Neuronal stem cell (in vitro differentiated cells): ENCODE measurements around the gene CGB1.
A peak's percentile ranks its signal among the peaks of the same experiment; 100 is the strongest.

Experiments
- DNase-seq: peaks from one replicate; pipeline ENCODE4 v3.0.0-alpha.2; 2013; ENCODE audit warnings: low spot score
- H2AFZ ChIP-seq: one replicate; pipeline ENCODE4 v1.6.1; 2013; ENCODE audit warnings: mild to moderate bottlenecking, low read length, inconsistent platforms
- H2AK5ac ChIP-seq: 2 replicates; pipeline ENCODE4 v1.6.1; 2013; ENCODE audit warnings: low read depth, mild to moderate bottlenecking, inconsistent platforms, low read length, moderate library complexity, mixed read lengths
- H2BK120ac ChIP-seq: 2 replicates; pipeline ENCODE4 v1.6.1; 2013; ENCODE audit warnings: low read depth, mild to moderate bottlenecking, inconsistent platforms, low read length, moderate library complexity, mixed read lengths
- H2BK12ac ChIP-seq: one replicate; pipeline ENCODE4 v1.6.1; 2013; ENCODE audit warnings: low read length, inconsistent platforms
- H2BK15ac ChIP-seq: 2 replicates; pipeline ENCODE4 v1.6.1; 2013; ENCODE audit warnings: mild to moderate bottlenecking, low read length, inconsistent platforms, mixed read lengths
- H2BK5ac ChIP-seq: one replicate; pipeline ENCODE4 v1.6.1; 2013; ENCODE audit warnings: inconsistent platforms, mild to moderate bottlenecking, low read length, moderate library complexity
- H3K14ac ChIP-seq: one replicate; pipeline ENCODE4 v1.6.1; 2013; ENCODE audit warnings: low read length, inconsistent platforms
- H3K18ac ChIP-seq: 2 replicates; pipeline ENCODE4 v1.6.1; 2013; ENCODE audit warnings: low read length, inconsistent platforms
- H3K23ac ChIP-seq: 2 replicates; pipeline ENCODE4 v1.6.1; 2013; ENCODE audit warnings: low read depth, mild to moderate bottlenecking, mixed read lengths, low read length, inconsistent platforms; ENCODE audit not compliant: poor library complexity
- H3K27ac ChIP-seq: replicated peaks from 3 replicates; pipeline ENCODE4 v1.5.1; 2013; ENCODE audit warnings: low read length, inconsistent platforms
- H3K27me3 ChIP-seq, 3 experiments: 2 replicates each; pipeline ENCODE4 v1.6.1; 2013; ENCODE audit warnings: low read length in 3 of 3, mild to moderate bottlenecking in 2 of 3, inconsistent platforms in 1 of 3, low read depth in 1 of 3, mixed read lengths in 1 of 3, moderate library complexity in 1 of 3; ENCODE audit not compliant: control insufficient read depth in 3 of 3, insufficient read depth in 3 of 3
- H3K36me3 ChIP-seq, 2 donors: replicated peaks in 1 of 2; 2 replicates each; pipeline ENCODE4 v1.6.1; 2013; ENCODE audit warnings: low read length in 2 of 2; ENCODE audit not compliant: control insufficient read depth in 2 of 2, insufficient read depth in 2 of 2
- H3K4ac ChIP-seq: 2 replicates; pipeline ENCODE4 v1.6.1; 2013; ENCODE audit warnings: inconsistent platforms, mild to moderate bottlenecking, low read length, moderate library complexity
- H3K4me1 ChIP-seq, 2 donors: 1 replicate in 1 of 2; 2 replicates in 1 of 2; pipeline ENCODE4 v1.6.1; 2013; ENCODE audit warnings: low read length in 2 of 2, low read depth in 1 of 2; ENCODE audit not compliant: control insufficient read depth in 2 of 2, insufficient read depth in 1 of 2
- H3K4me2 ChIP-seq: one replicate; pipeline ENCODE4 v1.6.1; 2013; ENCODE audit warnings: mild to moderate bottlenecking, low read length, inconsistent platforms; ENCODE audit not compliant: insufficient read depth, poor library complexity, severe bottlenecking
- H3K4me3 ChIP-seq, 2 donors: 2 replicates each; pipeline ENCODE4 v1.5.1; 2013; ENCODE audit warnings: low read length in 2 of 2, mild to moderate bottlenecking in 2 of 2, inconsistent platforms in 1 of 2, moderate library complexity in 1 of 2
- H3K79me1 ChIP-seq: one replicate; pipeline ENCODE4 v1.6.1; 2013; ENCODE audit warnings: low read depth, mild to moderate bottlenecking, inconsistent platforms, low read length, moderate library complexity
- H3K9ac ChIP-seq: one replicate; pipeline ENCODE4 v1.6.1; 2013; ENCODE audit warnings: mild to moderate bottlenecking, low read depth, low read length, inconsistent platforms; ENCODE audit not compliant: poor library complexity
- H3K9me3 ChIP-seq, 2 donors: replicated peaks in 1 of 2; 2 replicates each; pipeline versions ENCODE3 to v1.6.1; 2013; ENCODE audit warnings: low read length in 2 of 2, mild to moderate bottlenecking in 2 of 2, inconsistent platforms in 1 of 2, low read depth in 1 of 2, mixed read lengths in 1 of 2, moderate library complexity in 1 of 2; ENCODE audit not compliant: control insufficient read depth in 2 of 2, insufficient read depth in 1 of 2
- H4K8ac ChIP-seq: one replicate; pipeline ENCODE4 v1.6.1; 2013; ENCODE audit warnings: low read depth, mild to moderate bottlenecking, inconsistent platforms, low read length, moderate library complexity
- H4K91ac ChIP-seq: one replicate; pipeline ENCODE4 v1.6.1; 2013; ENCODE audit warnings: low read length, low read depth, mild to moderate bottlenecking, inconsistent platforms; ENCODE audit not compliant: poor library complexity
- WGBS, 2 donors: extraction: QIAGEN DNeasy Blood & Tissue Kit; methylation state at CpG; one replicate each; pipeline ENCODE4 v1.1.7; 2013; ENCODE audit warnings: missing lambda C conversion rate in 2 of 2, mixed read lengths in 1 of 2; ENCODE audit not compliant: insufficient read length in 2 of 2, insufficient replicate concordance in 1 of 2; ENCODE audit errors: extremely low coverage in 2 of 2; 5-methylcytosine and 5-hydroxymethylcytosine counted together

Gene CGB1

GRCh38 chr19:49073514-49074378 lies 37.1 kb upstream of the CGB1 start:
- Histone ChIP-seq H3K4me3 (no peak overlapping the region), H3K4me2 (no peak overlapping the region), H3K79me1 (no peaks in the 10 kb centered on the region), H3K4me1 (no peaks in the 10 kb centered on the region), H3K27ac (no peak overlapping the region), H3K27me3 (peaks cover 17 to 52% (median 50%) of the 10 kb centered on the region in 3 experiments), H3K14ac (no peak overlapping the region), H4K91ac (no peak overlapping the region), H3K36me3 (no peaks in the 10 kb centered on the region), H2AFZ (no peak overlapping the region), H2BK15ac (no peak overlapping the region), H3K9ac (no peak overlapping the region), H3K4ac (no peak overlapping the region), H2BK5ac (no peak overlapping the region), H2BK12ac (no peak overlapping the region), H3K18ac (no peak overlapping the region), H3K23ac (no peak overlapping the region), H3K9me3 (peaks cover 12 to 17% of the 10 kb centered on the region in 2 donors), H2BK120ac (no peak overlapping the region), H2AK5ac (no peak overlapping the region), H4K8ac (no peak overlapping the region)
- DNase-seq: no peak
- WGBS, 2 donors: no CpG with 5 or more reads among the region's 23 CpGs

- no CpG with 5 or more reads among the region's 93 CpGs for WGBS, 2 donors
- no peak overlapping the region for H2BK5ac ChIP-seq
- peak overlapping the region in 1 of 2 donors; percentile 0 for H3K4me3 ChIP-seq
- no peak overlapping the region for H2BK120ac ChIP-seq
- peak; percentile 48 for DNase-seq
- peaks cover 17 to 63% (median 54%) of the 10 kb centered on the region in 3 experiments for H3K27me3 ChIP-seq
- no peaks in the 10 kb centered on the region for H3K36me3 ChIP-seq
- H3K23ac ChIP-seq: peak overlapping the region; percentile 96
- no peak overlapping the region for H2BK12ac ChIP-seq
- H3K9me3 ChIP-seq: peaks cover 12 to 17% of the 10 kb centered on the region in 2 donors
- peak overlapping the region; percentile 79 for H2AFZ ChIP-seq
- no peaks in the 10 kb centered on the region for H3K79me1 ChIP-seq
- peak overlapping the region; percentile 11 for H3K4me2 ChIP-seq
- H4K8ac ChIP-seq: no peak overlapping the region
- no peak overlapping the region for H4K91ac ChIP-seq
- H3K4ac ChIP-seq: no peak overlapping the region
- peak overlapping the region; percentile 8 for H3K14ac ChIP-seq
- peak overlapping the region; percentile 87 for H3K18ac ChIP-seq
- H3K27ac ChIP-seq: no peak overlapping the region
- H3K9ac ChIP-seq: peak overlapping the region; percentile 30
- H2BK15ac ChIP-seq: no peak overlapping the region
- H2AK5ac ChIP-seq: peak overlapping the region; percentile 90
- no peaks in the 10 kb centered on the region for H3K4me1 ChIP-seq
Measured at GRCh38 chr19:49071860-49072547, 35.3 kb upstream of the CGB1 start.

GRCh38 chr19:49070416-49070815 lies 33.7 kb upstream of the CGB1 start:
- WGBS, 2 donors: no CpG with 5 or more reads among the region's 21 CpGs
- DNase-seq: no peak
- H2AFZ ChIP-seq: no peak overlapping the region
- peaks cover 12 to 17% of the 10 kb centered on the region in 2 donors for H3K9me3 ChIP-seq
- H3K27ac ChIP-seq: no peak overlapping the region
- no peak overlapping the region for H3K23ac ChIP-seq
- H3K27me3 ChIP-seq: peaks cover 17 to 79% (median 69%) of the 10 kb centered on the region in 3 experiments
- H3K14ac ChIP-seq: peak overlapping the region; percentile 71
- no peaks in the 10 kb centered on the region for H3K79me1 ChIP-seq
- no peak overlapping the region for H3K18ac ChIP-seq
- H3K9ac ChIP-seq: no peak overlapping the region
- H2BK15ac ChIP-seq: peak overlapping the region; percentile 12
- no peak overlapping the region for H4K8ac ChIP-seq
- H3K36me3 ChIP-seq: no peaks in the 10 kb centered on the region
- H3K4ac ChIP-seq: no peak overlapping the region
- peak overlapping the region; percentile 30 for H2AK5ac ChIP-seq
- no peak overlapping the region for H3K4me3 ChIP-seq
- no peak overlapping the region for H4K91ac ChIP-seq
- H3K4me2 ChIP-seq: no peak overlapping the region
- no peak overlapping the region for H2BK12ac ChIP-seq
- peaks cover 2 to 5% of the 10 kb centered on the region in 2 donors for H3K4me1 ChIP-seq
- no peak overlapping the region for H2BK5ac ChIP-seq
- H2BK120ac ChIP-seq: no peak overlapping the region

- H3K4me2 ChIP-seq: no peak overlapping the region
- no peaks in the 10 kb centered on the region for H3K36me3 ChIP-seq
- H2AFZ ChIP-seq: no peak overlapping the region
- no CpG with 5 or more reads among the region's 9 CpGs for WGBS, 2 donors
- H3K9ac ChIP-seq: no peak overlapping the region
- H3K23ac ChIP-seq: no peak overlapping the region
- H2BK120ac ChIP-seq: no peak overlapping the region
- no peaks in the 10 kb centered on the region for H3K79me1 ChIP-seq
- H4K91ac ChIP-seq: no peak overlapping the region
- no peak overlapping the region for H3K27ac ChIP-seq
- H3K4me3 ChIP-seq: no peak overlapping the region
- H4K8ac ChIP-seq: no peak overlapping the region
- peaks cover 9 to 10% of the 10 kb centered on the region in 2 donors for H3K4me1 ChIP-seq
- peaks cover 12 to 17% of the 10 kb centered on the region in 2 donors for H3K9me3 ChIP-seq
- DNase-seq: no peak
- no peak overlapping the region for H3K14ac ChIP-seq
- no peak overlapping the region for H2BK5ac ChIP-seq
- H3K18ac ChIP-seq: no peak overlapping the region
- peaks cover 17 to 84% (median 68%) of the 10 kb centered on the region in 3 experiments for H3K27me3 ChIP-seq
- H3K4ac ChIP-seq: no peak overlapping the region
- H2AK5ac ChIP-seq: peak overlapping the region; percentile 20
- no peak overlapping the region for H2BK12ac ChIP-seq
- no peak overlapping the region for H2BK15ac ChIP-seq
Measured at GRCh38 chr19:49069026-49069425, 32.3 kb upstream of the CGB1 start.
